Ovary (tissue), 9 donors: ENCODE data around the gene SEC14L1. TPM values are rescaled to one million over a fixed set of nuclear protein-coding genes. Genes with fewer than 3 reads are reported as not detected.

Experiments
- DNase-seq, 5 donors: peaks; one replicate each; pipeline ENCODE4 v3.0.0-alpha.2; 2019 to 2020
- H3K27ac ChIP-seq, 2 donors: fragments of 200-600 bp; one replicate each; pipeline versions ENCODE4 v1.5.1 to v1.8.0; 2019 to 2022
- H3K27me3 ChIP-seq: fragments of 200-600 bp; one replicate; pipeline ENCODE4 v1.8.0; 2022
- H3K36me3 ChIP-seq: fragments of 200-600 bp; sonication (generic); one replicate; pipeline ENCODE4 v1.5.1; 2019
- H3K4me1 ChIP-seq: one replicate; pipeline ENCODE4 v1.8.1; 2013; ENCODE audit warnings: mild to moderate bottlenecking, moderate library complexity; ENCODE audit not compliant: insufficient read depth
- H3K4me3 ChIP-seq: fragments of 200-600 bp; sonication (generic); one replicate; pipeline ENCODE4 v1.5.1; 2017
- H3K9me3 ChIP-seq, 2 donors: fragments of 200-600 bp in 1 of 2; sonication (generic) in 1 of 2; one replicate each; pipeline versions ENCODE4 v1.5.1 to v1.8.1; 2013 to 2019; ENCODE audit warnings: mild to moderate bottlenecking in 1 of 2, moderate library complexity in 1 of 2
- CTCF ChIP-seq, 3 donors: fragments of 450-650 bp in 2 of 3; fragments of 200-600 bp in 1 of 3; IDR thresholded peaks; one replicate each; pipeline versions ENCODE4 v1.5.1 to v1.8.0; 2016 to 2022; ENCODE audit warnings: antibody characterized with exemption in 3 of 3, mild to moderate bottlenecking in 1 of 3
- EP300 ChIP-seq: sonication (generic); formaldehyde crosslinking; IDR thresholded peaks from one replicate; pipeline ENCODE4 v1.6.1; 2017; ENCODE audit warnings: antibody characterized with exemption
- POLR2A ChIP-seq: fragments of 450-650 bp; IDR thresholded peaks from one replicate; pipeline ENCODE4 v1.6.1; 2017; ENCODE audit warnings: antibody characterized with exemption, mild to moderate bottlenecking, moderate library complexity
- WGBS, 3 donors: extraction: QIAGEN DNeasy Blood & Tissue Kit in 1 of 3; methylation state at CpG; one replicate each; pipeline versions ENCODE4 v1.1.5 to v1.1.7; 2013 to 2017; 5-methylcytosine and 5-hydroxymethylcytosine counted together
- intact Hi-C, 4 donors: fragments of 100-400 bp; cut with DNase I; formaldehyde crosslinking; loops; one replicate each; pipeline versions ENCODE4 v1.11.0 to v1.15.1; 2022 to 2023
- polyA plus RNA-seq, 2 donors: library from polyadenylated mRNA; stranded (reverse); fragments of 200-250 nt in 1 of 2; fragments of 350-450 nt in 1 of 2; fragmentation: Illumina TruSeq in 1 of 2; extraction: RNeasy Lipid Tissue Mini Kit (QIAGEN cat#74804) in 1 of 2; gene quantifications; one replicate each; pipeline ENCODE4 v1.2.3, GENCODE V29; 2013 to 2014
- total RNA-seq, 7 donors: library from RNA; depleted of rRNA in 2 of 7; stranded (reverse); fragments of >200 nt in 2 of 7; fragmentation: NEBNext Ultra II Directional in 3 of 7; extraction: Animal tissue kit (Norgen Biotek cat#: 25700) in 3 of 7; gene quantifications; one replicate each; pipeline versions ENCODE4 v1.1.0 to v1.2.4, GENCODE V29; 2016 to 2023
- donor health status: DM: no; HTN: no; CAD: no; lungs with moderate emphysema.
- donor health status: DM: no; HTN: no; CAD: no.
- donor health status: Bipolar disorder and iron deficiency.
- donor health status: DM: yes; HTN: yes; CAD: no.
- donor health status: DM: no; HTN: no; CAD: no.
- donor health status: DM: yes; HTN: yes; CAD: no.

Gene SEC14L1
- total and polyA plus RNA-seq, 9 donors: 29.1 to 78.7 (median 53.7) TPM

GRCh38 chr17:77161953-77162352 is 21.2 kb downstream of the SEC14L1 start:
- no peak for DNase-seq
- TF ChIP-seq CTCF (IDR thresholded peaks at IDR 0.05) (no peak), POLR2A (no peak), EP300 (no peak)
- H3K27ac ChIP-seq: peak overlapping the region in 1 of 2 donors; percentile 77

GRCh38 chr17:77163001-77163400 is 22.2 kb downstream of the SEC14L1 start:
- no peak overlapping the region for H3K4me3 ChIP-seq
- no peaks in the 10 kb centered on the region for H3K27me3 ChIP-seq
- 12 to 20% (median 15%) methylated on average over 10 of the region's 10 CpGs for WGBS, 3 donors
- peaks cover 36% of the 10 kb centered on the region for H3K4me1 ChIP-seq
- H3K27ac ChIP-seq: peak overlapping the region; percentile 24 to 77
- H3K9me3 ChIP-seq: no peaks in the 10 kb centered on the region
- TF ChIP-seq POLR2A (no peak), CTCF (IDR thresholded peaks at IDR 0.05) (no peak), EP300 (no peak)
- intact Hi-C loops: no loop called here
- no peaks in the 10 kb centered on the region for H3K36me3 ChIP-seq
- peak in 1 of 5 donors; percentile 46 for DNase-seq

More at GRCh38 chr17:77161953-77162352, 21.2 kb downstream of the SEC14L1 start:
- intact Hi-C loops: no loop called here
- peaks cover 33% of the 10 kb centered on the region for H3K4me1 ChIP-seq
- 50 to 78% (median 53%) methylated on average over 17 of the region's 17 CpGs for WGBS, 3 donors
- no peaks in the 10 kb centered on the region for H3K27me3 ChIP-seq
- no peaks in the 10 kb centered on the region for H3K36me3 ChIP-seq
- no peaks in the 10 kb centered on the region for H3K9me3 ChIP-seq
- H3K4me3 ChIP-seq: no peak overlapping the region

GRCh38 chr17:77163511-77164280 is 22.9 kb downstream of the SEC14L1 start:
- peak in 1 of 5 donors; percentile 51 for DNase-seq
- Histone ChIP-seq H3K4me1 (peaks cover 36% of the 10 kb centered on the region), H3K9me3 (no peaks in the 10 kb centered on the region), H3K36me3 (no peaks in the 10 kb centered on the region), H3K27ac (peak overlapping the region in 1 of 2 donors; percentile 77), H3K27me3 (no peaks in the 10 kb centered on the region), H3K4me3 (no peak overlapping the region)
- whole genome bisulfite sequencing, 3 donors: 32 to 55% (median 40%) methylated on average over 17 of the region's 17 CpGs
- intact Hi-C loops: no loop called here
- TF ChIP-seq EP300: no peak
- no peak for TF ChIP-seq CTCF (IDR thresholded peaks at IDR 0.05)
- TF ChIP-seq POLR2A: no peak

- WGBS, 3 donors: 51 to 68% (median 59%) methylated on average over 7 of the region's 7 CpGs
- peaks cover 34% of the 10 kb centered on the region for H3K4me1 ChIP-seq
- intact Hi-C loops: no loop called here
These were observed 23.8 kb downstream of the SEC14L1 start for GRCh38 chr17:77164483-77165091.

More at GRCh38 chr17:77164483-77165091, 23.8 kb downstream of the SEC14L1 start:
- Histone ChIP-seq H3K27ac (peak overlapping the region in 1 of 2 donors; percentile 77), H3K4me3 (no peak overlapping the region), H3K27me3 (no peaks in the 10 kb centered on the region), H3K9me3 (no peaks in the 10 kb centered on the region), H3K36me3 (no peaks in the 10 kb centered on the region)
- DNase-seq: no peak
- TF ChIP-seq POLR2A: no peak
- TF ChIP-seq EP300: no peak
- no peak for TF ChIP-seq CTCF (IDR thresholded peaks at IDR 0.05)
